Loucy (cell line): ENCODE results near the gene RNF19B.
A peak's percentile ranks its signal among the peaks of the same experiment; 100 is the strongest.

Experiments
- H2AFZ ChIP-seq: fragments of 200-600 bp; sonication (generic); 2 replicates; pipeline ENCODE4 v1.6.0; 2016; ENCODE audit warnings: antibody characterized with exemption, mild to moderate bottlenecking, low read length, moderate library complexity
- H3F3A ChIP-seq: fragments of 200-600 bp; 2 replicates; pipeline ENCODE4 v1.6.0; 2016; ENCODE audit warnings: antibody characterized with exemption, low read depth, mild to moderate bottlenecking
- H3K27me3 ChIP-seq: fragments of 200-600 bp; sonication (generic); 2 replicates; pipeline ENCODE4 v1.6.1; 2014; ENCODE audit warnings: low read length, mild to moderate bottlenecking; ENCODE audit not compliant: insufficient read depth, poor library complexity, severe bottlenecking
- H3K36me3 ChIP-seq: fragments of 200-600 bp; sonication (generic); 2 replicates; pipeline ENCODE4 v1.6.1; 2016; ENCODE audit warnings: low read length; ENCODE audit not compliant: insufficient read depth
- H3K4me1 ChIP-seq: fragments of 200-600 bp; sonication (generic); 2 replicates; pipeline ENCODE4 v1.5.1; 2014; ENCODE audit warnings: low read length, mild to moderate bottlenecking; ENCODE audit not compliant: insufficient read depth, poor library complexity, severe bottlenecking
- H3K4me2 ChIP-seq: fragments of 200-600 bp; sonication (generic); 2 replicates; pipeline ENCODE4 v1.6.0; 2014; ENCODE audit warnings: antibody characterized with exemption, low read length, low read depth, mild to moderate bottlenecking; ENCODE audit not compliant: poor library complexity, severe bottlenecking
- H3K4me3 ChIP-seq: fragments of 200-600 bp; sonication (generic); 2 replicates; pipeline ENCODE4 v1.5.1; 2014; ENCODE audit warnings: low read length, mild to moderate bottlenecking, mixed read lengths; ENCODE audit not compliant: poor library complexity, severe bottlenecking
- H3K79me2 ChIP-seq: fragments of 200-600 bp; sonication (generic); 2 replicates; pipeline ENCODE4 v1.6.1; 2014; ENCODE audit warnings: low read length; ENCODE audit not compliant: insufficient read depth
- H3K9ac ChIP-seq: fragments of 200-600 bp; sonication (generic); 2 replicates; pipeline ENCODE4 v1.6.0; 2014; ENCODE audit warnings: mild to moderate bottlenecking, low read depth, low read length, moderate library complexity; ENCODE audit not compliant: poor library complexity, severe bottlenecking
- H3K9me2 ChIP-seq: fragments of 200-600 bp; sonication (generic); replicated peaks from 2 replicates; pipeline ENCODE4 v1.6.1; 2016; ENCODE audit warnings: low read depth, low read length, mixed read lengths
- H3K9me3 ChIP-seq: fragments of 200-600 bp; sonication (generic); 2 replicates; pipeline ENCODE4 v1.6.1; 2014; ENCODE audit warnings: mild to moderate bottlenecking, antibody characterized with exemption, low read length, low read depth; ENCODE audit not compliant: insufficient read depth
- H4K20me1 ChIP-seq: fragments of 200-600 bp; sonication (generic); 2 replicates; pipeline ENCODE4 v1.6.0; 2014; ENCODE audit warnings: antibody characterized with exemption, low read length, mild to moderate bottlenecking; ENCODE audit not compliant: insufficient read depth, poor library complexity, severe bottlenecking
- EZH2phosphoT487 ChIP-seq: fragments of 200-600 bp; IDR thresholded peaks from 2 replicates; pipeline ENCODE4 v1.6.1; 2018; ENCODE audit warnings: antibody characterized with exemption, mild to moderate bottlenecking, moderate library complexity, borderline replicate concordance
- TF ChIP-seq, protein P1 (sequence below): fragments of 200-600 bp; sonication (generic); conservative IDR thresholded peaks from 2 replicates; pipeline ENCODE4 v1.5.1; 2014; ENCODE audit warnings: mild to moderate bottlenecking, antibody characterized with exemption, low read length

The RNF19B gene

DNA sequence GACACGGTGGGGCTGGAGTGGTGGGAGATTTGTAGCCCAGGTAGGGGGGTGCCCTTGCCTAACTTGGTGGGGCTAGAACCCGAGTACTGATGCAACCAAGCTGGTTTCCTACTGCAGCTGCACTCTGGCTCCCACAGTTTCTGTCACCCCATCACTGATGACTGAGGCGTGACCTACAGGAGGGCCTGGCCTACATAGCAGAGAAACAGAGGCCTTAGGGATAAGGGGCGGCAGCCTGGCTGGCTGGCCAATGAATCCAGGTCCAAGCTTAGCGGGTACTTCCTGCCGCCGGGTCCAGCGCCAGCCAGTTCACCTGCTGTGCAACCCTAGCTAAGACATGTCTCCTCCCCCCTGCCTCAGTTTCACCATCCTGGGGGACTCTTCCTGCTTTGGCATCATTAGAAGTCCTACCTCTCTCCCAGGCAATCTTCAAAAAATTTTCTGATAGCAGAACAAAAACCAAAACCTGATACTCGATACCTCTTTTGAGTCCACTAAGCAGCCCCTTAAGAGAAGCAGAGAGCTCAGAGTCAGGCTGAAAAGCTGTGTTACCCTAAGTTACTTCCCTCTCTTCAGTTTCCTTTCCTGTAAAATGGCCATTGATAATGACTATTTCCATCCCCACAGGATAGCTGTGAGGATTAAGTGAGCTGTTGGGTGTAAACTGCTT is 27.3 kb upstream of the RNF19B start:
- H3K79me2 ChIP-seq: no peaks in the 10 kb centered on the region
- no peaks in the 10 kb centered on the region for H3K9me3 ChIP-seq
- H3K4me3 ChIP-seq: peak overlapping the region; percentile 21
- H4K20me1 ChIP-seq: no peaks in the 10 kb centered on the region
- TF ChIP-seq, protein P1, sequence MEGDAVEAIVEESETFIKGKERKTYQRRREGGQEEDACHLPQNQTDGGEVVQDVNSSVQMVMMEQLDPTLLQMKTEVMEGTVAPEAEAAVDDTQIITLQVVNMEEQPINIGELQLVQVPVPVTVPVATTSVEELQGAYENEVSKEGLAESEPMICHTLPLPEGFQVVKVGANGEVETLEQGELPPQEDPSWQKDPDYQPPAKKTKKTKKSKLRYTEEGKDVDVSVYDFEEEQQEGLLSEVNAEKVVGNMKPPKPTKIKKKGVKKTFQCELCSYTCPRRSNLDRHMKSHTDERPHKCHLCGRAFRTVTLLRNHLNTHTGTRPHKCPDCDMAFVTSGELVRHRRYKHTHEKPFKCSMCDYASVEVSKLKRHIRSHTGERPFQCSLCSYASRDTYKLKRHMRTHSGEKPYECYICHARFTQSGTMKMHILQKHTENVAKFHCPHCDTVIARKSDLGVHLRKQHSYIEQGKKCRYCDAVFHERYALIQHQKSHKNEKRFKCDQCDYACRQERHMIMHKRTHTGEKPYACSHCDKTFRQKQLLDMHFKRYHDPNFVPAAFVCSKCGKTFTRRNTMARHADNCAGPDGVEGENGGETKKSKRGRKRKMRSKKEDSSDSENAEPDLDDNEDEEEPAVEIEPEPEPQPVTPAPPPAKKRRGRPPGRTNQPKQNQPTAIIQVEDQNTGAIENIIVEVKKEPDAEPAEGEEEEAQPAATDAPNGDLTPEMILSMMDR: no peak
- TF ChIP-seq EZH2phosphoT487: no peak
- H3K9ac ChIP-seq: peak overlapping the region; percentile 27
- H3K36me3 ChIP-seq: no peaks in the 10 kb centered on the region
- no peak overlapping the region for H2AFZ ChIP-seq
- H3F3A ChIP-seq: peaks cover 4% of the 10 kb centered on the region; the same call in 1 of the 2 replicates
- H3K9me2 ChIP-seq: no peaks in the 10 kb centered on the region
- H3K27me3 ChIP-seq: no peaks in the 10 kb centered on the region
- peak overlapping the region; percentile 61 for H3K4me2 ChIP-seq
- H3K4me1 ChIP-seq: peaks cover 31% of the 10 kb centered on the region

DNA sequence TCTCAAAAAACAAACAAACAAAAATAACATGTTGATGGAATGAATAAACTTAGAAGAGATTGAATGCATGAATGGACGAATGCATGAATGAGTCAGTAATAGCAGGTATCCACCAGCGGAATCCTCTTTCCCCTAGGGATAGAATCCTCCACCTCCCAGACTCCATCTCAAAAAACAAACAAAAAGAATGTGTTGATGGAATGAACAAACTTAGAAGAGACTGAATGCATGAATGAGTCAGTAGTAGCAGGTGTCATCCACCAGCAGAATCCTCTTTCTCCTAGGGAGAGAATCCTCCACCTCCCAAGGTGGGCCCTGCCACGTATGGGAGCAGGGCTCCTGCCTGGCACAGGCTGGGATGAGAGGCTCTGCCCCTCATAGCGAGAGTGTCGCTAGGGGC is 26.8 kb upstream of the RNF19B start:
- Histone ChIP-seq H2AFZ (no peak overlapping the region), H4K20me1 (no peaks in the 10 kb centered on the region), H3K9ac (peak overlapping the region; percentile 27), H3K4me2 (peak overlapping the region; percentile 61), H3F3A (peaks cover 4% of the 10 kb centered on the region; the same call in 1 of the 2 replicates), H3K27me3 (no peaks in the 10 kb centered on the region), H3K79me2 (no peaks in the 10 kb centered on the region), H3K4me1 (peaks cover 31% of the 10 kb centered on the region), H3K4me3 (no peak overlapping the region), H3K36me3 (no peaks in the 10 kb centered on the region), H3K9me2 (no peaks in the 10 kb centered on the region), H3K9me3 (no peaks in the 10 kb centered on the region)
- no peak for TF ChIP-seq EZH2phosphoT487
- TF ChIP-seq, protein P1: no peak

DNA sequence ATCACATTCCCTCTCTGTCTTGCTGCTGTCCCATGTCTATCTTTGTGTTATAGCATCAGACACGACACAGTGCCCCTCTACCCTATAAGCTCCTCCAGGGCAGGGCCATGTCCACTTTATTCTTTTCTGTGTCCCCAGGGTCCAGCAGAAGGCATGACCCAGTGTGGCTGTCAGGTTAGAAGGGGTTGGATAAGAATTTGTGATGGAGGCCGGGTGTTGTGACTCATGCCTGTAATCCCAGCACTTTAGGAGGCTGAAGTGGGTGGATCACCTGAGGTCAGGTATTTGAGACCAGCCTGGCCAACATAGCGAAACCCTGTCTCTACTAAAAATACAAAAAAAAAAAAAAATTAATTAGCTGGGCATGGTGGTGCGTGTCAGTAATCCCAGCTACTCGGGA is 26.3 kb upstream of the RNF19B start:
- H3K4me2 ChIP-seq: no peak overlapping the region
- H3K4me1 ChIP-seq: peaks cover 31% of the 10 kb centered on the region
- H3K9me2 ChIP-seq: no peaks in the 10 kb centered on the region
- no peaks in the 10 kb centered on the region for H3K9me3 ChIP-seq
- no peaks in the 10 kb centered on the region for H4K20me1 ChIP-seq
- no peak overlapping the region for H3K9ac ChIP-seq
- H3K36me3 ChIP-seq: no peaks in the 10 kb centered on the region
- H3K4me3 ChIP-seq: no peak overlapping the region
- no peaks in the 10 kb centered on the region for H3K79me2 ChIP-seq
- H2AFZ ChIP-seq: no peak overlapping the region
- no peaks in the 10 kb centered on the region for H3K27me3 ChIP-seq
- TF ChIP-seq, protein P1: no peak
- TF ChIP-seq EZH2phosphoT487: no peak
- H3F3A ChIP-seq: peaks cover 4% of the 10 kb centered on the region; the same call in 1 of the 2 replicates
